Mesendoderm (in vitro differentiated cells): ENCODE results near the gene FOXD2.

Experiments used
- DNase-seq: peaks from one replicate; pipeline ENCODE4 v3.0.0; 2013
- H2AK5ac ChIP-seq: 2 replicates; pipeline ENCODE4 v1.6.1; 2013; ENCODE audit warnings: low read length, inconsistent platforms
- H2BK120ac ChIP-seq: 2 replicates; pipeline ENCODE4 v1.6.1; 2013; ENCODE audit warnings: low read depth, mild to moderate bottlenecking, low read length, moderate library complexity, mixed read lengths
- H2BK15ac ChIP-seq: replicated peaks from 2 replicates; pipeline ENCODE4 v1.6.1; 2013; ENCODE audit warnings: low read depth, mild to moderate bottlenecking, moderate library complexity
- H2BK5ac ChIP-seq: 2 replicates; pipeline ENCODE4 v1.6.1; 2013; ENCODE audit warnings: low read length, inconsistent platforms
- H3K18ac ChIP-seq: 2 replicates; pipeline ENCODE4 v1.6.1; 2013; ENCODE audit warnings: mild to moderate bottlenecking, low read length, mixed read lengths
- H3K23ac ChIP-seq: one replicate; pipeline ENCODE4 v1.6.1; 2013; ENCODE audit warnings: low read length
- H3K27ac ChIP-seq: 2 replicates; pipeline ENCODE4 v1.5.1; 2013; ENCODE audit warnings: low read depth, mild to moderate bottlenecking, inconsistent platforms, low read length, moderate library complexity
- H3K27me3 ChIP-seq: 2 replicates; pipeline ENCODE4 v1.6.1; 2013; ENCODE audit warnings: low read length, control low read depth, mild to moderate bottlenecking, inconsistent platforms; ENCODE audit not compliant: insufficient read depth, poor library complexity
- H3K36me3 ChIP-seq: 2 replicates; pipeline ENCODE4 v1.6.1; 2013; ENCODE audit warnings: low read length, inconsistent platforms; ENCODE audit not compliant: control insufficient read depth, insufficient read depth
- H3K4ac ChIP-seq: one replicate; pipeline ENCODE4 v1.6.1; 2013; ENCODE audit warnings: low read depth, mild to moderate bottlenecking, low read length, moderate library complexity
- H3K4me1 ChIP-seq: 2 replicates; pipeline ENCODE4 v1.6.1; 2013; ENCODE audit warnings: low read depth, low read length, inconsistent platforms; ENCODE audit not compliant: control insufficient read depth
- H3K4me2 ChIP-seq: 2 replicates; pipeline ENCODE4 v1.6.1; 2013; ENCODE audit warnings: low read length
- H3K4me3 ChIP-seq: 2 replicates; pipeline ENCODE4 v1.5.1; 2013; ENCODE audit warnings: mild to moderate bottlenecking, low read length
- H3K56ac ChIP-seq: one replicate; pipeline ENCODE4 v1.6.1; 2013; ENCODE audit warnings: low read length
- H3K79me1 ChIP-seq: 2 replicates; pipeline ENCODE4 v1.6.1; 2013; ENCODE audit warnings: low read length, inconsistent platforms
- H3K79me2 ChIP-seq: 2 replicates; pipeline ENCODE4 v1.6.1; 2013; ENCODE audit warnings: mild to moderate bottlenecking, low read length; ENCODE audit not compliant: control insufficient read depth, insufficient read depth
- H3K9ac ChIP-seq: 2 replicates; pipeline ENCODE4 v1.6.1; 2013; ENCODE audit warnings: low read length, inconsistent platforms
- H4K5ac ChIP-seq: one replicate; pipeline ENCODE4 v1.6.1; 2013; ENCODE audit warnings: low read length
- H4K8ac ChIP-seq: one replicate; pipeline ENCODE4 v1.6.1; 2013; ENCODE audit warnings: low read depth, mild to moderate bottlenecking, control low read depth, low read length, moderate library complexity
- WGBS: extraction: QIAGEN DNeasy Blood & Tissue Kit; methylation state at CpG from one replicate; pipeline ENCODE4 v1.1.7; 2013; ENCODE audit warnings: low lambda C conversion rate, missing lambda C conversion rate; ENCODE audit not compliant: insufficient coverage; ENCODE audit errors: extremely low coverage; 5-methylcytosine and 5-hydroxymethylcytosine counted together

Gene FOXD2

DNA sequence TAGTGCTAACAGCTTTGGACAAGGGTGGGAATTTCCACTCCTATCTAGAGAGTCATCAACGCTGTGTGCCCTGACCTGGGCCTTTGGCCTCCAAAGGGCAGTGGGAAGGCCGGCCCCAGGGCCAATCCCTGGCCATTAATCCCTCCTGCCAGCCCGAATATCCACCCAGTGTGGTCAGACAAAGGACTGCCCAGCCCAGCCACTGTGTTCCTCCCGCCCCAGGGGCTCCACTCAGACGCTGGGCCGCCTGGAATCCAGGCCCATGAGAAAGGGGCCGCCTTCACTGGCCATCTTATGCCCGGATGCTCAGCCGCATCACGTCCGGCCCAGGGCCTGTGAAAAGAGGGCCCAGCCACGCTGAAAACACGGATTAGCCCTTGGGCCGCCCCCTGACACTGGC is 25.4 kb upstream of the FOXD2 start:
- H3K27me3 ChIP-seq, result peaks cover 29% of the 10 kb centered on the region

GRCh38 chr1:47415728-47416318 is 22.0 kb upstream of the FOXD2 start, which contains the start of gene FOXE3:
FOXE3 (plus strand) TSS chr1:47416285; CDS start chr1:47416316, 31 bp downstream.
- no peak within 1 kb of the TSS for H3K27ac ChIP-seq
- H3K4me1 ChIP-seq, result no peaks in the 10 kb centered on the region
- H3K23ac ChIP-seq, result no peak within 1 kb of the TSS
- H3K79me1 ChIP-seq, result no peaks in the 10 kb centered on the region
- no peaks in the 10 kb centered on the region for H3K36me3 ChIP-seq
- H2AK5ac ChIP-seq, result no peak within 1 kb of the TSS
- H3K27me3 ChIP-seq, result peaks cover 53% of the 10 kb centered on the region
- H3K56ac ChIP-seq, result peak within 1 kb of the TSS; percentile 67
- H3K18ac ChIP-seq, result no peak within 1 kb of the TSS
- no peak within 1 kb of the TSS for H3K4me3 ChIP-seq
- no peak within 1 kb of the TSS for H4K5ac ChIP-seq
- H3K4ac ChIP-seq, result no peak within 1 kb of the TSS
- no peaks in the 10 kb centered on the region for H3K79me2 ChIP-seq
- H3K9ac ChIP-seq, result no peak within 1 kb of the TSS
- no peak within 1 kb of the TSS for H2BK120ac ChIP-seq
- DNase-seq, result no peak
- H2BK5ac ChIP-seq, result no peak within 1 kb of the TSS
- H4K8ac ChIP-seq, result no peak within 1 kb of the TSS
- no CpG with 5 or more reads among the region's 21 CpGs for WGBS
- no peak within 1 kb of the TSS for H2BK15ac ChIP-seq
- peak within 1 kb of the TSS; percentile 38 for H3K4me2 ChIP-seq

More for the DNA sequence above, 25.4 kb upstream of the FOXD2 start:
- Histone ChIP-seq H2BK120ac (no peak overlapping the region), H3K18ac (no peak overlapping the region), H3K4me3 (no peak overlapping the region), H2BK15ac (no peak overlapping the region), H3K27ac (no peak overlapping the region), H3K4me2 (no peak overlapping the region), H3K9ac (no peak overlapping the region), H3K36me3 (no peaks in the 10 kb centered on the region), H3K4me1 (no peaks in the 10 kb centered on the region), H3K23ac (no peak overlapping the region), H3K4ac (no peak overlapping the region), H4K5ac (no peak overlapping the region), H2BK5ac (no peak overlapping the region), H3K79me1 (no peaks in the 10 kb centered on the region), H4K8ac (no peak overlapping the region), H2AK5ac (no peak overlapping the region), H3K56ac (no peak overlapping the region), H3K79me2 (no peaks in the 10 kb centered on the region)
- DNase-seq, result no peak
- no CpG with 5 or more reads among the region's 14 CpGs for WGBS

DNA sequence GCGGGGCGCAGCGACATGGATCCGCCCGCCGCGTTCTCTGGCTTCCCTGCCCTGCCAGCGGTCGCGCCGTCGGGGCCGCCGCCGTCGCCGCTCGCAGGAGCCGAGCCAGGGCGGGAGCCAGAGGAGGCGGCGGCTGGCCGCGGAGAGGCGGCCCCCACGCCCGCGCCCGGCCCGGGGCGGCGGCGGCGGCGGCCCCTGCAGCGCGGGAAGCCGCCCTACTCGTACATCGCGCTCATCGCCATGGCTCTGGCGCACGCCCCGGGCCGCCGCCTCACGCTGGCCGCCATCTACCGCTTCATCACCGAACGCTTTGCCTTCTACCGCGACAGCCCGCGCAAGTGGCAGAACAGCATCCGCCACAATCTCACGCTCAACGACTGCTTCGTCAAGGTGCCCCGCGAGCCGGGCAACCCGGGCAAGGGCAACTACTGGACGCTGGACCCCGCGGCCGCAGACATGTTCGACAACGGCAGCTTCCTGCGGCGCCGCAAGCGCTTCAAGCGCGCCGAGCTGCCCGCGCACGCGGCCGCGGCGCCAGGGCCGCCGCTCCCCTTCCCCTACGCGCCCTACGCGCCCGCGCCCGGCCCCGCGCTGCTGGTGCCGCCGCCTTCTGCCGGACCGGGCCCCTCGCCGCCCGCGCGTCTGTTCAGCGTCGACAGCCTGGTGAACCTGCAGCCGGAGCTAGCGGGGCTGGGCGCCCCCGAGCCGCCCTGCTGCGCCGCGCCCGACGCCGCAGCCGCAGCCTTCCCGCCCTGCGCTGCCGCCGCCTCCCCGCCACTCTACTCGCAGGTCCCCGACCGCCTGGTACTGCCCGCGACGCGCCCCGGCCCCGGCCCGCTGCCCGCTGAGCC is 21.3 kb upstream of the FOXD2 start:
- Histone ChIP-seq H2BK5ac (no peak overlapping the region), H3K36me3 (no peaks in the 10 kb centered on the region), H4K5ac (no peak overlapping the region), H4K8ac (no peak overlapping the region), H3K4me2 (peak overlapping the region; percentile 38), H3K4ac (no peak overlapping the region), H3K79me2 (no peaks in the 10 kb centered on the region), H2AK5ac (no peak overlapping the region), H3K79me1 (no peaks in the 10 kb centered on the region), H3K9ac (no peak overlapping the region), H3K27me3 (peaks cover 54% of the 10 kb centered on the region), H2BK15ac (no peak overlapping the region), H3K4me1 (no peaks in the 10 kb centered on the region), H3K18ac (no peak overlapping the region), H2BK120ac (no peak overlapping the region), H3K23ac (no peak overlapping the region), H3K56ac (peak overlapping the region; percentile 67), H3K27ac (no peak overlapping the region), H3K4me3 (no peak overlapping the region)
- WGBS, result no CpG with 5 or more reads among the region's 134 CpGs
- DNase-seq, result no peak

DNA sequence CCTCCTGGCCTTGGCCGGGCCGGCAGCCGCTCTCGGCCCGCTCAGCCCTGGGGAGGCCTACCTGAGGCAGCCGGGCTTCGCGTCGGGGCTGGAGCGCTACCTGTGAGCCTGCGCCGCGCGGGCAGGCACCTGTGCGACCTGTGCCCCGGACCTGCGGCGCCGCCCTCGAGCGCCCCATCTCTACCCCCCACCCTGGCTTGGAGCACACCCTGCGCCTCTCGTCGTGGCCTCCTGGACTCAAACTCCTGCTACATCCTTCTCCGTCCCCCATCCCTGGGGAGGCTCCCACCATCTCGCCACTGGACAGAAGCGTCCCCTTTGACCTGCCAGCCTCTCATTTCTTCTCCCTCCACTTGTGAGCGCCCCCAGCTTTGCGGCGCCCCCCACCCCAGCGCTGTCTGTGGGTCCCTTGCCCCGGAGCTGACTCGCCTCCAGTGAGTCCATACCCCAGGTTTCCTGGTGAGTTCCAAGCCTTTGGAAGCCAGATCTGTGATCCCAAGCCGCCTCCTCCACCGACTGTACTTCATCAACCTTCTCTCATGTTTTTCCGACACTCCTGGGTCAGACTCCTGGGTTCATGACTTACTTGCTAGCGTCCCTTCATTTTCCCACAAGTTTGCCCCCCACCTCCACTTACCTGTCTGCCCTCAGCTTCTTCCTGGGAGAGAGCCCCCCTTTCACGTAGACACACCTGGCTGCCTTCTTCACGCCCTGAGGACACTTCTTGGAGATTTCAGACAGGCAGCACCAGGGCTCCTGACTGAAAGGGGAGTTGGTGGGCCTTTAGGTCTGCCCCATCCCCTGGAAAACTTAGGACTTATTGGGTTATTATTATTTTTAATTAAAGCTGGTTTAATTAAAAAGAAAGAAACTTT is 20.4 kb upstream of the FOXD2 start:
- H3K4ac ChIP-seq, result no peak overlapping the region
- no peak overlapping the region for H2AK5ac ChIP-seq
- no peak overlapping the region for H3K56ac ChIP-seq
- H3K27ac ChIP-seq, result no peak overlapping the region
- no peak overlapping the region for H3K4me3 ChIP-seq
- no peak overlapping the region for H3K23ac ChIP-seq
- peaks cover 54% of the 10 kb centered on the region for H3K27me3 ChIP-seq
- H3K4me1 ChIP-seq, result no peaks in the 10 kb centered on the region
- H3K4me2 ChIP-seq, result no peak overlapping the region
- H2BK5ac ChIP-seq, result no peak overlapping the region
- no peak overlapping the region for H3K9ac ChIP-seq
- H3K18ac ChIP-seq, result no peak overlapping the region
- H4K8ac ChIP-seq, result no peak overlapping the region
- no peak overlapping the region for H4K5ac ChIP-seq
- H2BK15ac ChIP-seq, result no peak overlapping the region
- no CpG with 5 or more reads among the region's 39 CpGs for WGBS
- no peaks in the 10 kb centered on the region for H3K79me2 ChIP-seq
- DNase-seq, result no peak
- no peak overlapping the region for H2BK120ac ChIP-seq
- H3K79me1 ChIP-seq, result no peaks in the 10 kb centered on the region
- H3K36me3 ChIP-seq, result no peaks in the 10 kb centered on the region

- H3K9ac ChIP-seq, result no peak overlapping the region
- no peak overlapping the region for H4K5ac ChIP-seq
- no peak overlapping the region for H2BK15ac ChIP-seq
- no peak overlapping the region for H2BK5ac ChIP-seq
- no peak overlapping the region for H3K56ac ChIP-seq
- no peak overlapping the region for H3K27ac ChIP-seq
- H3K23ac ChIP-seq, result no peak overlapping the region
- H3K27me3 ChIP-seq, result peaks cover 54% of the 10 kb centered on the region
- no peaks in the 10 kb centered on the region for H3K79me1 ChIP-seq
- H2AK5ac ChIP-seq, result no peak overlapping the region
- H3K36me3 ChIP-seq, result no peaks in the 10 kb centered on the region
- no peak overlapping the region for H3K4ac ChIP-seq
- no CpG with 5 or more reads among the region's 2 CpGs for WGBS
- H3K18ac ChIP-seq, result no peak overlapping the region
- no peak overlapping the region for H4K8ac ChIP-seq
- no peaks in the 10 kb centered on the region for H3K4me1 ChIP-seq
- no peak overlapping the region for H3K4me3 ChIP-seq
- H3K79me2 ChIP-seq, result no peaks in the 10 kb centered on the region
- no peak overlapping the region for H3K4me2 ChIP-seq
- no peak for DNase-seq
- no peak overlapping the region for H2BK120ac ChIP-seq
These were observed 19.7 kb upstream of the FOXD2 start for GRCh38 chr1:47418122-47418521.
